DND-41 (cell line): ENCODE measurements around the gene IDH1.

Experiments
- ATAC-seq: fragments of 200-7000 bp; cut with Tn5 transposase; 3 replicates; pipeline ENCODE4 v1.9.1; 2021; ENCODE audit warnings: low read depth; ENCODE audit not compliant: insufficient read depth
- DNase-seq: peaks from one replicate; pipeline ENCODE4 v3.0.0-alpha.2; 2020
- H2AFZ ChIP-seq: 2 replicates; pipeline ENCODE4 v1.6.0; 2012; ENCODE audit warnings: low read depth, low read length
- H3K27ac ChIP-seq: 2 replicates; pipeline ENCODE4 v1.5.1; 2012; ENCODE audit warnings: low read length, inconsistent platforms
- H3K27me3 ChIP-seq: fragments of 200-600 bp; sonication (generic); 2 replicates; pipeline ENCODE4 v1.6.0; 2012; ENCODE audit warnings: low read length, mild to moderate bottlenecking, inconsistent platforms; ENCODE audit not compliant: insufficient read depth, poor library complexity
- H3K36me3 ChIP-seq: 2 replicates; pipeline ENCODE4 v1.5.1; 2012; ENCODE audit warnings: low read length, inconsistent platforms; ENCODE audit not compliant: insufficient read depth
- H3K4me1 ChIP-seq: 2 replicates; pipeline ENCODE4 v1.5.1; 2012; ENCODE audit warnings: mild to moderate bottlenecking, low read length; ENCODE audit not compliant: insufficient read depth
- H3K4me2 ChIP-seq: 2 replicates; pipeline ENCODE4 v1.6.0; 2012; ENCODE audit warnings: mild to moderate bottlenecking, moderate library complexity, low read length, inconsistent platforms; ENCODE audit not compliant: insufficient read depth
- H3K4me3 ChIP-seq, 2 experiments: fragments of 200-600 bp in 1 of 2; shearing (Covaris generic) in 1 of 2; 2 replicates each; pipeline ENCODE4 v1.5.1; 2012 to 2016; ENCODE audit warnings: inconsistent platforms in 2 of 2, low read length in 2 of 2, mild to moderate bottlenecking in 2 of 2, low read depth in 1 of 2, moderate library complexity in 1 of 2
- H3K79me2 ChIP-seq: 2 replicates; pipeline ENCODE4 v1.6.0; 2012; ENCODE audit warnings: low read length, inconsistent platforms; ENCODE audit not compliant: insufficient read depth
- H3K9ac ChIP-seq: 2 replicates; pipeline ENCODE4 v1.6.0; 2012; ENCODE audit warnings: low read depth, mild to moderate bottlenecking, inconsistent platforms, low read length, moderate library complexity
- H3K9me3 ChIP-seq: 2 replicates; pipeline ENCODE4 v1.5.1; 2012; ENCODE audit warnings: low read length, moderate library complexity, mild to moderate bottlenecking, inconsistent platforms; ENCODE audit not compliant: insufficient read depth, severe bottlenecking
- H4K20me1 ChIP-seq: 2 replicates; pipeline ENCODE4 v1.6.0; 2012; ENCODE audit warnings: low read length; ENCODE audit not compliant: insufficient read depth
- CTCF ChIP-seq: IDR thresholded peaks from 2 replicates; pipeline ENCODE4 v1.5.1; 2012; ENCODE audit warnings: borderline replicate concordance, low read length, moderate library complexity, mild to moderate bottlenecking; ENCODE audit not compliant: poor library complexity, severe bottlenecking; ENCODE audit errors: extremely low read depth
- EZH2 ChIP-seq: IDR thresholded peaks from 3 replicates; pipeline ENCODE4 v1.6.1; 2012; ENCODE audit warnings: borderline replicate concordance, low read depth, mild to moderate bottlenecking, moderate library complexity, low read length, inconsistent platforms; ENCODE audit not compliant: severe bottlenecking

IDH1 gene

DNA sequence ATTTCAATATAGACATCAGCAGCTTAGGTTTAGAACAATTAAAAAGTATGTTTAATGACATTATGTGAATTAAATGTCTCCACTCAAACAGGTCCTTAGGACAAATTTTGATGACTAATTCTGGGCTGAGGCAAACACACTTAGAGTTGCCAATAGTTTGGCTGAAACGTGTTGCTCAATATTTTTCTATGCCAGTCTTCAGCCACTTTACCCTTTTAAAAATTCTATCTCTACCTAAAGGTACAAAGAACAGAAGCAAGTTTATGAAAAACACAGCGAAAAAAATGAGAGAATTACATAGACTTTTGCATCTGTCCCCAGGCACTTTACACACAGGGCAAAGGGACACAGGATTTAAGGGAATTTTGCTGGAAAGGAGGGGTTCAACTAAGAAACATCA, 4.5 kb downstream of the IDH1 start:
- peaks cover 14% of the 10 kb centered on the region for H4K20me1 ChIP-seq
- H3K27me3 ChIP-seq, result no peaks in the 10 kb centered on the region
- peaks cover 34% of the 10 kb centered on the region for H3K79me2 ChIP-seq
- H3K4me1 ChIP-seq, result peaks cover 30% of the 10 kb centered on the region
- TF ChIP-seq CTCF (no peak), EZH2 (no peak)
- no peak overlapping the region for H3K27ac ChIP-seq
- no peak overlapping the region for H2AFZ ChIP-seq
- H3K4me2 ChIP-seq, result no peak overlapping the region
- no peak for ATAC-seq
- H3K36me3 ChIP-seq, result peaks cover 82% of the 10 kb centered on the region
- H3K9me3 ChIP-seq, result no peaks in the 10 kb centered on the region
- no peak overlapping the region for H3K9ac ChIP-seq
- no peak for DNase-seq
- no peak overlapping the region for H3K4me3 ChIP-seq

DNA sequence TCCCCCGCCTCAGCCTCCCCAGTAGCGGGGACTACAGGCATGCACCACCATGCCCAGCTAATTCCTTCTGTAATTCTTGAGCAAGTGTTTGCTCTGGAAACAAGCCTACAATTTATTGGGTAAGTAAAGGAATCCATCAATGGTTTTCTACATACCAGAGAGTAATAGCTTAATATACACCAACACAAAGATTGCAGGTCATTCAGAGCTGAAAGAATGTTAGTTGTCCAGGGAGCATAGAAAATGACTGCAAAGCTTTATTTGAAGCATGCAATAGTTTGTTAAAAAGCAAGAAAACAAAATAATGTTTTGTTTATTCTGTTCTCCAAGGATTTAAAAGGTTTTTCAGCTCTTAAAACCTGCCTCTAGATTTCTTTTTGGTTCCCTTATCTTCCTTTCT, 5.6 kb downstream of the IDH1 start:
- no peak overlapping the region for H2AFZ ChIP-seq

DNA sequence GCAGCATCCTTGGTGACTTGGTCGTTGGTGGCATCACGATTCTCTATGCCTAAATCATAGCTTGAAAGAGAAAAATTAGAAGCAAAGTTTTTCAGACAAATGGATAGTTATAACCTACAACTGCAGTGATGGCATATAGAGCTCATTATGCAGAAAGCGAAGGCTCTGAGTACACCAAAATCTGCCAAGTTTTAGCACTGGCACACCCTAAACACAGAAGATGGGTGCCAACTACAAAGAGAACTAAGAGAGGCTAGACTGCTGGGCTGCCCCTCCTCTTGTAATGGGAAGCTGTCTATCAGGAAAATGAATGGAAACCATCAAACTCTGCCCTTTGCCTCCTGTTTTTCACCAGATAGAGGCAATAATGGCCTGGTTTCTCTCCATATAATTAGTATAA, 6.3 kb downstream of the IDH1 start:
- peaks cover 22% of the 10 kb centered on the region for H3K79me2 ChIP-seq
- DNase-seq, result no peak
- no peaks in the 10 kb centered on the region for H3K27me3 ChIP-seq
- peaks cover 23% of the 10 kb centered on the region for H3K4me1 ChIP-seq
- no peak overlapping the region for H3K4me2 ChIP-seq
- peaks cover 9% of the 10 kb centered on the region; the same call in 1 of the 2 replicates for H4K20me1 ChIP-seq
- TF ChIP-seq EZH2, result no peak
- TF ChIP-seq CTCF, result no peak
- peaks cover 96% of the 10 kb centered on the region for H3K36me3 ChIP-seq
- H3K4me3 ChIP-seq, result no peak overlapping the region
- no peak overlapping the region for H3K9ac ChIP-seq
- H2AFZ ChIP-seq, result no peak overlapping the region
- ATAC-seq, result no peak
- no peak overlapping the region for H3K27ac ChIP-seq
- H3K9me3 ChIP-seq, result no peaks in the 10 kb centered on the region

More for the DNA sequence above, 5.6 kb downstream of the IDH1 start:
- Histone ChIP-seq H3K4me2 (no peak overlapping the region), H3K9ac (no peak overlapping the region), H3K9me3 (no peaks in the 10 kb centered on the region), H3K4me1 (peaks cover 29% of the 10 kb centered on the region), H4K20me1 (peaks cover 14% of the 10 kb centered on the region), H3K36me3 (peaks cover 93% of the 10 kb centered on the region), H3K27ac (no peak overlapping the region), H3K27me3 (no peaks in the 10 kb centered on the region), H3K4me3 (no peak overlapping the region), H3K79me2 (peaks cover 28% of the 10 kb centered on the region)
- no peak for DNase-seq
- TF ChIP-seq EZH2 (no peak), CTCF (no peak)
- no peak for ATAC-seq

GRCh38 chr2:208245746-208246145, 9.1 kb downstream of the IDH1 start:
- no peak for ATAC-seq

More at GRCh38 chr2:208245746-208246145, 9.1 kb downstream of the IDH1 start:
- Histone ChIP-seq H3K27me3 (no peaks in the 10 kb centered on the region), H3K9me3 (no peaks in the 10 kb centered on the region), H3K79me2 (no peaks in the 10 kb centered on the region), H3K36me3 (peaks cover 91% of the 10 kb centered on the region), H3K27ac (no peak overlapping the region), H3K9ac (no peak overlapping the region), H2AFZ (no peak overlapping the region), H4K20me1 (no peaks in the 10 kb centered on the region), H3K4me3 (no peak overlapping the region), H3K4me2 (no peak overlapping the region), H3K4me1 (no peaks in the 10 kb centered on the region)
- TF ChIP-seq EZH2 (no peak), CTCF (no peak)
- DNase-seq, result no peak
